B cell (primary cell): ENCODE results near the gene ATXN7. TPM values are rescaled to one million over a fixed set of nuclear protein-coding genes. Genes with fewer than 3 reads are reported as not detected.

Experiments
- ATAC-seq: fragments of 200-7000 bp; cut with Tn5 transposase; one replicate; pipeline ENCODE4 v1.10.0; 2021; ENCODE audit warnings: low read depth, mild to moderate bottlenecking, moderate number of reproducible peaks, moderate library complexity
- CTCF ChIA-PET: fragments of 350-600 bp; sonication (Branson Sonifier 250); formaldehyde crosslinking; loops from one replicate; lab custom pipeline; 2021; ENCODE audit warnings: antibody characterized with exemption, inconsistent platforms; lab: Charles Lee
- POLR2A ChIA-PET: fragments of 350-600 bp; sonication (Branson Sonifier 250); formaldehyde crosslinking; loops from one replicate; lab custom pipeline; 2021; ENCODE audit warnings: antibody characterized with exemption; lab: Charles Lee
- DNase-seq: peaks from one replicate; pipeline ENCODE4 v3.0.0; 2013
- H2AFZ ChIP-seq: 2 replicates; pipeline ENCODE4 v1.6.1; 2012; ENCODE audit warnings: mild to moderate bottlenecking, low read depth, low read length; ENCODE audit not compliant: insufficient read depth, poor library complexity, severe bottlenecking
- H3K27ac ChIP-seq, 2 donors: 1 replicate in 1 of 2; 2 replicates in 1 of 2; pipeline ENCODE4 v1.5.1; 2012 to 2013; ENCODE audit warnings: low read length in 2 of 2, mild to moderate bottlenecking in 2 of 2, moderate library complexity in 1 of 2
- H3K27me3 ChIP-seq, 4 experiments: fragments of 200-600 bp in 1 of 4; sonication (generic) in 1 of 4; replicated peaks in 1 of 4; 1 replicate in 2 of 4; 2 replicates in 2 of 4; pipeline versions ENCODE4 v1.6.1 to v1.7.0; 2013 to 2016; ENCODE audit warnings: low read length in 3 of 4, mild to moderate bottlenecking in 2 of 4, mixed read lengths in 1 of 4, moderate library complexity in 1 of 4; ENCODE audit not compliant: insufficient read depth in 4 of 4, control insufficient read depth in 3 of 4; ENCODE audit errors: control extremely low read depth in 1 of 4
- H3K36me3 ChIP-seq, 2 experiments: replicated peaks in 1 of 2; 1 replicate in 1 of 2; 2 replicates in 1 of 2; pipeline versions ENCODE4 v1.6.1 to v1.7.1; 2013; ENCODE audit warnings: low read length in 1 of 2; ENCODE audit not compliant: insufficient read depth in 2 of 2, control insufficient read depth in 1 of 2; ENCODE audit errors: control extremely low read depth in 1 of 2, extremely low read depth in 1 of 2
- H3K4me1 ChIP-seq, 2 donors: fragments of 200-600 bp in 1 of 2; sonication (generic) in 1 of 2; 1 replicate in 1 of 2; 2 replicates in 1 of 2; pipeline versions ENCODE4 v1.5.1 to v1.6.1; 2013 to 2017; ENCODE audit warnings: low read length in 2 of 2; ENCODE audit not compliant: control insufficient read depth in 2 of 2, insufficient read depth in 2 of 2
- H3K4me2 ChIP-seq: replicated peaks from 2 replicates; pipeline ENCODE3; 2012; ENCODE audit warnings: mild to moderate bottlenecking, low read depth, low read length; ENCODE audit not compliant: poor library complexity, severe bottlenecking
- H3K4me3 ChIP-seq, 5 experiments: fragments of 200-600 bp in 1 of 5; sonication (generic) in 1 of 5; 1 replicate in 3 of 5; 2 replicates in 2 of 5; pipeline versions ENCODE4 v1.5.1 to v1.7.0; 2011 to 2016; ENCODE audit warnings: low read length in 4 of 5, mild to moderate bottlenecking in 4 of 5, low read depth in 2 of 5, control low read depth in 1 of 5, moderate library complexity in 1 of 5; ENCODE audit not compliant: insufficient read depth in 1 of 5; ENCODE audit errors: control extremely low read depth in 1 of 5, extremely low read depth in 1 of 5
- H3K79me2 ChIP-seq: fragments of 200-600 bp; sonication (generic); one replicate; pipeline ENCODE4 v1.6.0; 2016; ENCODE audit warnings: low read length; ENCODE audit not compliant: control insufficient read depth, insufficient read depth
- H3K9ac ChIP-seq: fragments of 200-600 bp; sonication (generic); 2 replicates; pipeline ENCODE4 v1.6.1; 2017; ENCODE audit warnings: mild to moderate bottlenecking, low read length, moderate library complexity
- H3K9me3 ChIP-seq, 3 donors: one replicate each; pipeline versions ENCODE4 v1.6.1 to v1.7.1; 2013; ENCODE audit warnings: low read length in 2 of 3; ENCODE audit not compliant: control insufficient read depth in 2 of 3, insufficient read depth in 1 of 3; ENCODE audit errors: control extremely low read depth in 1 of 3
- H4K20me1 ChIP-seq: 2 replicates; pipeline ENCODE4 v1.6.0; 2012; ENCODE audit warnings: mild to moderate bottlenecking, low read length; ENCODE audit not compliant: insufficient read depth, control insufficient read depth, poor library complexity, severe bottlenecking
- H3K27ac Mint-ChIP-seq: one replicate; pipeline ENCODE4 v1.8.0; 2021; ENCODE audit warnings: mixed read lengths
- H3K27me3 Mint-ChIP-seq: one replicate; pipeline ENCODE4 v1.8.0; 2021; ENCODE audit warnings: mixed read lengths
- H3K4me1 Mint-ChIP-seq: one replicate; pipeline ENCODE4 v1.8.0; 2021; ENCODE audit warnings: mixed read lengths
- H3K4me3 Mint-ChIP-seq: one replicate; pipeline ENCODE4 v1.8.0; 2021; ENCODE audit warnings: mixed read lengths
- H3K9me3 Mint-ChIP-seq: one replicate; pipeline ENCODE4 v1.8.0; 2022; ENCODE audit warnings: mixed read lengths; ENCODE audit not compliant: insufficient read depth
- EZH2 ChIP-seq: IDR thresholded peaks from 2 replicates; pipeline ENCODE4 v1.6.1; 2012; ENCODE audit warnings: borderline replicate concordance, low read depth, mild to moderate bottlenecking, moderate library complexity, low read length; ENCODE audit not compliant: insufficient read depth, poor library complexity, severe bottlenecking
- WGBS: methylation state at CpG from one replicate; pipeline ENCODE4 v1.1.5; 2013; ENCODE audit warnings: missing lambda C conversion rate; ENCODE audit not compliant: insufficient coverage; 5-methylcytosine and 5-hydroxymethylcytosine counted together
- intact Hi-C: fragments of 100-400 bp; cut with micrococcal nuclease; formaldehyde crosslinking; loops from one replicate; pipeline ENCODE4 v1.10.0; 2022
- polyA plus RNA-seq: library from polyadenylated mRNA; depleted of rRNA; stranded (reverse); fragments of >200 nt; gene quantifications from 2 replicates; pipeline ENCODE4 v1.2.3, GENCODE V29; 2012
- total RNA-seq, 2 donors: library from RNA; stranded (reverse); fragments of 120-200 nt in 1 of 2; gene quantifications; 1 replicate in 1 of 2; 2 replicates in 1 of 2; pipeline versions ENCODE4 v1.2.3 to v1.2.4, GENCODE V29; 2013 to 2022
- TF ChIP-seq, protein P1 (sequence below): fragments of 200-600 bp; IDR thresholded peaks from one replicate; pipeline ENCODE4 v1.8.0; 2022; ENCODE audit warnings: antibody characterized with exemption, mild to moderate bottlenecking

The ATXN7 gene
- total and polyA plus RNA-seq, 2 donors (not counting 1 experiment from before 2014, with no cell fraction given): 18.1 to 74.3 TPM

DNA sequence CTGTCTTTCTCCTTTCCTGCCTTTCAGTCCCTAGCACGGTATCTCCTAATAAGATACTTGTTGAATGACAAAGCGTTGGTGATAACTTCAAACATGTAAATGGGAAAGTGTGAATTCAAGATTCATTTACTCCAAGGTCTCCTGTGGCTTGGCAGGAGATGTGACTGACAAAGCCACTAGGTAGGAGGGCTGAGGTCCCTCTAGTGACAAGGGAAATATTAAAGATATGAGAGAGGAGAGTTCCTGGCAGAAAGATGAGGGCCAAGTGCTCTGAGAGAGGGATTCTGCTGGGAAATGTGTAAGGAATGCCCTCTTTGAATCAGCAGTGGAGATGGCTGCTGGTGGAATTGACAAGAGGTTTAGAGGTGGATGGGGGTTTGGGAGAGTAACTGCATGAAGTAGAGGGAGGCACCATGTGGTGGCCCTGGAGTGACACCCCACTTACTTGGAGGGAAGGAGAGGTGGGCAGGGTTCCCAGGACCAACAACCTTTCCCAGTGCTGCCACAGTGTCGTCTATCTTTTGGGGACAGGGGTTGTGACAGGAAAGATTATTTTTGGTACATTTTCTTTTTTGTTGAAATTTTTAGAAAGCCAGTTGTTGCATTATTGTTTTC, 91.5 kb downstream of the ATXN7 start:
- Histone ChIP-seq H3K4me2 (no peak overlapping the region), H3K4me1 (peaks cover 9 to 21% of the 10 kb centered on the region in 2 donors), H3K36me3 (peaks cover 4 to 28% of the 10 kb centered on the region in 2 experiments), H2AFZ (no peak overlapping the region), H3K27me3 (no peaks in the 10 kb centered on the region), H3K79me2 (peaks cover 35% of the 10 kb centered on the region), H3K27ac (no peak overlapping the region), H4K20me1 (peaks cover 5% of the 10 kb centered on the region), H3K9me3 (no peaks in the 10 kb centered on the region), H3K4me3 (no peak overlapping the region), H3K9ac (no peak overlapping the region)
- no peak overlapping the region for H3K27ac Mint-ChIP-seq
- DNase-seq (no peak), ATAC-seq (no peak)
- ChIA-PET CTCF (no interaction called here), POLR2A (no interaction called here)
- no peak overlapping the region for H3K4me3 Mint-ChIP-seq
- WGBS: no CpG with 5 or more reads among the region's 3 CpGs
- no peaks in the 10 kb centered on the region for H3K27me3 Mint-ChIP-seq
- no peaks in the 10 kb centered on the region for H3K9me3 Mint-ChIP-seq
- H3K4me1 Mint-ChIP-seq: peaks cover 52% of the 10 kb centered on the region
- intact Hi-C loops: no loop called here
- TF ChIP-seq EZH2: no peak
- TF ChIP-seq, protein P1, sequence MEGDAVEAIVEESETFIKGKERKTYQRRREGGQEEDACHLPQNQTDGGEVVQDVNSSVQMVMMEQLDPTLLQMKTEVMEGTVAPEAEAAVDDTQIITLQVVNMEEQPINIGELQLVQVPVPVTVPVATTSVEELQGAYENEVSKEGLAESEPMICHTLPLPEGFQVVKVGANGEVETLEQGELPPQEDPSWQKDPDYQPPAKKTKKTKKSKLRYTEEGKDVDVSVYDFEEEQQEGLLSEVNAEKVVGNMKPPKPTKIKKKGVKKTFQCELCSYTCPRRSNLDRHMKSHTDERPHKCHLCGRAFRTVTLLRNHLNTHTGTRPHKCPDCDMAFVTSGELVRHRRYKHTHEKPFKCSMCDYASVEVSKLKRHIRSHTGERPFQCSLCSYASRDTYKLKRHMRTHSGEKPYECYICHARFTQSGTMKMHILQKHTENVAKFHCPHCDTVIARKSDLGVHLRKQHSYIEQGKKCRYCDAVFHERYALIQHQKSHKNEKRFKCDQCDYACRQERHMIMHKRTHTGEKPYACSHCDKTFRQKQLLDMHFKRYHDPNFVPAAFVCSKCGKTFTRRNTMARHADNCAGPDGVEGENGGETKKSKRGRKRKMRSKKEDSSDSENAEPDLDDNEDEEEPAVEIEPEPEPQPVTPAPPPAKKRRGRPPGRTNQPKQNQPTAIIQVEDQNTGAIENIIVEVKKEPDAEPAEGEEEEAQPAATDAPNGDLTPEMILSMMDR: no peak

DNA sequence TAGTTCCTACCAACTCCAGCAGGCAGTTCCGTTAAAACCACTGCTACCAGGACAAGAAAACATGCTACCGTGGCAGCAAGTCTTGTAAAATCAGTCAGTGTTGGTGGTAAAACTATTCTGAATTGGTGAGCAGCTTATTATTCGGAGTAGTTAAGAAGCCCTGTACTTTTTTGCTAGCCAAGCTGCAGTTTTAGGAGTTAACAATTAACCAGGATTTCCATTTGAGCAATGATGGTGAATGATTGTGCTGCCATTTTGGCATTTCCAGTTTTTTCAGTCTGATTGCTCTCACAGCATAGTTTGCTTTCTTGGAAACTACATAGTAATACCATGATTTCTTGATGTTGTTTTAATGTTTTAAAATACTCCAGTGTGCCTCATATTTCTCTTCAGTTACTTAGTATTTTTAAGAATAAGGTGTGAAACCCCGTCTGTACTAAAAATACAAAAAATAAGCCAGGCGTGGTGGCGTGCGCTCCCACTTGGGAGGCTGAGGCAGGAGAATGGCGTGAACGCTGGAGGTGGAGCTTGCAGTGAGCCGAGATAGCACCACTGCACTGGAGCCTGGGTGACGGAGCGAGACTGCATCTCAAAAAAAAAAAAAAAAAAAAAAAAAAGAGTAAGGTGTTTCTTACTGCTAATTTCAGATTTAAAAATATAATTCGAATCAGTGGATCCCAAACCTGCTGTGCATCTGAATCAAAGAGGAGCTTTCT, 92.3 kb downstream of the ATXN7 start:
- intact Hi-C loops: no loop called here
- Histone ChIP-seq H4K20me1 (peaks cover under 1% of the 10 kb centered on the region), H2AFZ (no peak overlapping the region), H3K27me3 (no peaks in the 10 kb centered on the region), H3K4me1 (peaks cover 10 to 20% of the 10 kb centered on the region in 2 donors), H3K9ac (no peak overlapping the region), H3K36me3 (peaks cover 4 to 28% of the 10 kb centered on the region in 2 experiments), H3K4me2 (no peak overlapping the region), H3K27ac (no peak overlapping the region), H3K9me3 (no peaks in the 10 kb centered on the region), H3K4me3 (no peak overlapping the region), H3K79me2 (peaks cover 33% of the 10 kb centered on the region)
- Mint-ChIP-seq H3K27me3 (no peaks in the 10 kb centered on the region), H3K27ac (no peak overlapping the region), H3K4me3 (no peak overlapping the region), H3K9me3 (no peaks in the 10 kb centered on the region), H3K4me1 (peaks cover 52% of the 10 kb centered on the region)
- ATAC-seq: no peak
- no peak for DNase-seq
- ChIA-PET POLR2A (interaction anchor here (0.5 to 0.7 kb wide), 2 partner anchors 22 to 49 kb away, joined by 4 to 8 read pairs; no protein-coding TSS in a partner anchor), CTCF (no interaction called here)
- 97% methylated on average over 3 of the region's 13 CpGs for WGBS
- TF ChIP-seq, protein P1: no peak
